Fibroblast of lung (primary cell): ENCODE data around the gene FILIP1L.

Source experiments
- CTCF ChIP-seq, 2 donors: IDR thresholded peaks in 1 of 2; conservative IDR thresholded peaks in 1 of 2; 1 replicate in 1 of 2; 2 replicates in 1 of 2; pipeline ENCODE4 v1.5.1; 2011 to 2012; ENCODE audit warnings: low read length in 2 of 2, control low read depth in 1 of 2, inconsistent platforms in 1 of 2, low read depth in 1 of 2, mild to moderate bottlenecking in 1 of 2
- EZH2 ChIP-seq: IDR thresholded peaks from 2 replicates; pipeline ENCODE4 v1.5.1; 2012; ENCODE audit warnings: low read length, control low read depth, mild to moderate bottlenecking; ENCODE audit errors: missing control alignments

- TF ChIP-seq CTCF (conservative IDR thresholded peaks at IDR 0.05 in 1 of 2, IDR thresholded peaks at IDR 0.05 in 1 of 2; ENCODE audit: low read depth in 1 of 2, low read length in 2 of 2) (no peak), EZH2 (no peak)
Observed at GRCh38 chr3:99969136-99969535, 145.2 kb downstream of the FILIP1L start.
